Hepatocyte (in vitro differentiated cells): ENCODE measurements around the gene HMX3.

Experiments used
- CTCF ChIP-seq: fragments of 200-600 bp; sonication (generic); IDR thresholded peaks from 2 replicates; pipeline ENCODE4 v1.5.1; 2016; ENCODE audit warnings: antibody characterized with exemption, mild to moderate bottlenecking; ENCODE audit not compliant: poor library complexity
- EZH2 ChIP-seq: fragments of 200-600 bp; sonication (generic); IDR thresholded peaks from 2 replicates; pipeline ENCODE4 v1.6.1; 2016; ENCODE audit warnings: antibody characterized with exemption, mild to moderate bottlenecking, borderline replicate concordance

- TF ChIP-seq CTCF: no peak
- no peak for TF ChIP-seq EZH2
Observed at GRCh38 chr10:123087786-123088185, 48.0 kb upstream of the HMX3 start.
